ENCODE data around the gene CHPF2.

- TF ChIP-seq CTCF (IDR thresholded peaks at IDR 0.05) (no peak), ZFX (IDR thresholded peaks at IDR 0.05; ENCODE audit: borderline replicate concordance) (no peak)
Observed at GRCh38 chr7:151281686-151282085, 49.4 kb downstream of the CHPF2 start.

Data from 22Rv1 (cell line).